GM21717 (cell line): ENCODE data around the gene FOXO3.
"Not testable (repeated sequence)": the region's sequence is repeated elsewhere in the genome, so short reads cannot be mapped to it uniquely, and the experiment has no call there.

ENCODE experiments used
- ATAC-seq: cut with Tn5 transposase; IDR thresholded peaks from one replicate; pipeline ENCODE4 v1.9.1; 2021; ENCODE audit warnings: mild to moderate bottlenecking, moderate library complexity; ENCODE audit not compliant: unreplicated experiment

The FOXO3 gene

DNA sequence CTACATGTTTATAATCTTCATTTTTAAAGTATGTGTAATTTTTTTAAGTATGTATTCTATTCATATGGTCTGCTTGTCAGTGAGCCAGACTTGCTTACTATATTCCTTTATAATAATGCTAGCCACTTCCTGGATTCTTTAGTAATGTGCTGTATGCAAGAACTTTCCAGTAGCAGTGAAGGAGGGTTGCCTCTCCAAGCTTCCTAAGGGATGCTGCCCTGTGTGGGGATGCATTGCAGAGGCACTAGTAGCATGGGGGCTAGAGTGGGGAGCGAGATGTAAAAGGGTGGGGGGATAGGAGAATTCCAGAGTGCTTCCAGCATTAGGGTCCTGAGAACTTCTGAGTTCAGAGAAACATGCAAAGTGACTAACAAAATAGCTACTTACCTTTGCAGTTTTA lies 121.0 kb downstream of the FOXO3 start:
- ATAC-seq: not testable (repeated sequence)

DNA sequence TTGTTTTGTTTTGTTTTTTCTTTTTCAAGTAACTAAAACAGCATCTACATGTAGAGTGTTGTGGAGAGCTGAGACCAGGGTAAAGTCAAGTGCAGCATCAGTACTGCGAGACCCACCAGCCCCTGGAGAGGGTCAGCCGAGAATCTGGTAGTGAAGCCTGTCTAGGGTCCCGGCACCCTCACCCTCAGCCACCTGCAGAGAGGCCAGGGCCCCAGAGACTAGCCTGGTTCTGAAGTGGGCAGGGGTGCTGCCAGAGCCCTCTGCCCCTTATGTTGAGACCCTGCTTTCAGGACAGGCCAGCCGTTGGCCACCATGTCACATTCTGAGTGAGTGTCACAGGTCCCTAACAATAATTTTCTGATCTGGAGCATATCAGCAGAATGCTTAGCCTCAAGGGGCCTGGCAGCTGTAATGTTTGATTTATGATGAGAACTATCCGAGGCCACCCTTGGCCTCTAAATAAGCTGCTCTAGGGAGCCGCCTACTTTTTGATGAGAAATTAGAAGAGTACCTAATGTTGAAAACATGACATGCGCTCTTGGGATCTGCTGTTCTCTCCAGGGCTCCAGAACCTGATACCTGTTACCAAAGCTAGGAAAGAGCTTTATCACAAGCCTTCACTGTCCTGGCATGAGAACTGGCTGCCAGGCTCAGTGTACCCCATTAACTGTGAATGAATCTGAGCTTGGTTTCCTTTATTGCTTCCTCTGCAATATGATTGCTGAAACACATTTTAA lies 121.8 kb downstream of the FOXO3 start:
- not testable (repeated sequence) for ATAC-seq

DNA sequence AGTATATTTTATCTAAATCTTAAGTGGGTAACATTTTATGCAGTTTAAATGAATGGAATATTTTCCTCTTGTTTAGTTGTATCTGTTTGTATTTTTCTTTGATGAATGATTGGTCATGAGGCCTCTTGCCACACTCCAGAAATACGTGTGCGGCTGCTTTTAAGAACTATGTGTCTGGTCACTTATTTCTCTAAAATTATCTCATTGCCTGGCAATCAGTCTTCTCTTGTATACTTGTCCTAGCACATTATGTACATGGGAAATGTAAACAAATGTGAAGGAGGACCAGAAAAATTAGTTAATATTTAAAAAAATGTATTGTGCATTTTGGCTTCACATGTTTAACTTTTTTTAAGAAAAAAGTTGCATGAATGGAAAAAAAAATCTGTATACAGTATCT lies 123.3 kb downstream of the FOXO3 start:
- not testable (repeated sequence) for ATAC-seq

DNA sequence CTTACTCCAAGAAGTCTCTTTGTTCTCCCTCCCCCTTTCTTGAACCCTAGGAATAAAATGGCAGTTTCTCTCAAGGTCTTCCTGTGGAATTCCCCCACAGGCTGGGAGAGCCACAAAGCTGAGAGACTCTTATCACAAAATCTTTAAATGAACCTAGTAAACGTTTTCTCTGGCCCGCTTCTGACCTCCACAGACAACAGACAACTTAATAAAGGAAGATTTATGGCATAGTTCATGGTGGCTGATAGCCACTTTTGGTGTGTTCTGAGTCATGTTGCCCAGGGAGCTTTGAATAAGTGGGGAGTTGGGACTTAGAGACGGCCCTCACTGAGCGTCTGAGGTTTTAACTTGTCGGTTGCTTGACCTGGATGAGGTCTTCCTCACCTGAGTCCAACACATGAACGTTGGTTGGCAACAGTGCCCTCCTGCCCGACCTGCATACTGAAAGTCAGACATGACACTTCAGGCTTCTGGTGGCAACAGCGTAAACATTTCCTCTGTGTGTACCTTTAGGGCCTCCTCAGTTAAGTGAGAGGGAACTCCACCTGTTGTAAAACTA lies 124.1 kb downstream of the FOXO3 start:
- ATAC-seq: no peak

DNA sequence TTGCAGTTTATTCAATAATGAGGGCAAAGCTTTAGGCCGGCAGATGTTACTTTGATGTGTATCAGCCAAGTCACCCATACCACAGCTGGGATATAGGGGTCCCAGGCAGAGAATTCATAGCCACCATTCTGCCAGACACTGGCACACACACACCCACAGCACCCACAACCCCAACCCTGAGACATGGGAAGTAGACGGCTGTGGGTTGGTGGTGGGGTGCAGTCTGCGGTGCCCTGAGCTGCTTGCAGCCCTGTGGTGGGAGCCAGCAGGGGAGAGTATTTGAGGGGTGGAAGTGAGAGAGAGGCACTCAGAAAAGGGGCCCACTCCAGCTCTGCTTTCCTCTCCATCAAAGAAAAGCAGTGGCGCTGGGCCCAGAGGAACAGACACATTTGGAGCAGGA lies 125.3 kb downstream of the FOXO3 start:
- ATAC-seq: no peak

DNA sequence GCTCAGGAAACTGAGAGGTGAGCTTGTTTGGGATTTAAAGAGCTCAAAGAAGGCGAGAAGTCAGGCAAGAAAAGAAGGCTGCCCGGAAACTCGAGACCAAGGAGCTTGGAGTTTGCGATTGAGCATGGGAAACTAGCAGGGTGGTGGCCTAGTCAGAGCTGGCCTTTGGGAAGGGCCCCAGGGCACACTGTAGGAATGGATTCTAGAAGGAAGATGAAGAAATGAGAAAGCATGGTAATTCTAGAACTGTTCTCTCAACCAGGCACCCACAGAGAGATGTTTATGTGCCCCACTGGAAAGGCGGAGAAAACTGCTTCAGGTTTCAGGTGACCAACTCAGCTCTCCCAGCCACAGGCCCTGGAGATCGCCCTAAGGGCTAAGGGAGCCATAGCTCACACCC lies 126.2 kb downstream of the FOXO3 start:
- no peak for ATAC-seq

DNA sequence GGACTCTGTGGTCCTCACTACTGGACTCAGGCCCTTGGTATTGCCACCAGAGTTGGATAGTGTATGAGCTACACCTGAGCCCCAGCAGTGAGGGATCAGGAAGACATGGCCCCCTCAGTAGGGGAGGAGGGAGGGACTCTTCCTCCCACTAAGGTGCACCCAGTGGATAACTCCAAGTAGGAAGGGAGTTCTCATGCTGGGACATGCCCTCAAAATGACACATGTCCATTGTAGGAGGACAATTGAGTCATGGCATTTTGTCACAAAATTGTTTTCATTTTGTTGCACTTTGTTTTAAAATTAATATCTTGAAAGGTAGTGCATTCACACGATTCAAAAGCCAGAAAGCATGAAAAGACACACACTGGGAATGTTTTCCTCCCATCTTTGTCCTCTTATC lies 127.2 kb downstream of the FOXO3 start:
- ATAC-seq: no peak

DNA sequence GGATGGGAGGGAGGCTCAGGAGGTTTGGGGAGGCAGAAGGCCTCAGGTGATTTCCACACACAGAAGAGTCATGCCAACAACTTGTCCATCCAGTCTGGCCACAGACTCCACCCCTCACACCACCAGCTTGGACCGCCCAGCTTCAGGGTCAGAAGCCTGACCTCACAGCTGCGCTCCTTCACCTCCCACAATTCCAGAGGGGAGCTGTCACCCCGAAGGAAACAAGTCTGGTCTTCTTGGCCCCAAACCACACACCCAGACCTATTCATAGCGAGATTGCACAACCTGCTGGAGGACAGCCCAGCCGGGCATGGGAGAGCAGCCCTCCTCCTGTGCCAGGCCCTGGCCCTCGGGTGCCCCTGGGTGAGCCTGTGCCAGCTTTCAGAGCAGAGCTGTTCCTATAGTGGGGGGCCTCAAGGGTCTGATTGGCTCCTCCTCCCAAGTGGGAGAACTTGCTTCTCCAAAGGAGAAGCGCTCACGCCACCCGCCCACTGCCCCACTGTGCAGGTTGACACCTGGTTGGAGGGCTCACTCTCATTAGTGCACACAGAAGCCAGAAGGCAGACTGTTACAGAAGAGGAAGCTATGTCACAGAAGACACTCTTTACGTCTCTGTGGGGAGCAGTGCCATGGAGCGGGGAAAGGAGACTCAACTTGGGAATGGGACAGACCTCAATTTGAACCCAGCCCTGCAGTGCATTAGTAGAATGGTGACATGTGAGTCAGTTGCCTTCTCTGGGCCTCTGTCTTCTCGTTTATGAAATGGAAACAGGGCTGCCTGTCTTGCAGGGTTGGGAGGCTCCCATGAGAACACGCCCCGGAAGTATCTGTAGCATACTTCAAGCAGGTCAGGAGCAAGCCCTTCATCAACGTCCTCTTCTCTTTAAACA lies 128.8 kb downstream of the FOXO3 start:
- ATAC-seq: no peak

DNA sequence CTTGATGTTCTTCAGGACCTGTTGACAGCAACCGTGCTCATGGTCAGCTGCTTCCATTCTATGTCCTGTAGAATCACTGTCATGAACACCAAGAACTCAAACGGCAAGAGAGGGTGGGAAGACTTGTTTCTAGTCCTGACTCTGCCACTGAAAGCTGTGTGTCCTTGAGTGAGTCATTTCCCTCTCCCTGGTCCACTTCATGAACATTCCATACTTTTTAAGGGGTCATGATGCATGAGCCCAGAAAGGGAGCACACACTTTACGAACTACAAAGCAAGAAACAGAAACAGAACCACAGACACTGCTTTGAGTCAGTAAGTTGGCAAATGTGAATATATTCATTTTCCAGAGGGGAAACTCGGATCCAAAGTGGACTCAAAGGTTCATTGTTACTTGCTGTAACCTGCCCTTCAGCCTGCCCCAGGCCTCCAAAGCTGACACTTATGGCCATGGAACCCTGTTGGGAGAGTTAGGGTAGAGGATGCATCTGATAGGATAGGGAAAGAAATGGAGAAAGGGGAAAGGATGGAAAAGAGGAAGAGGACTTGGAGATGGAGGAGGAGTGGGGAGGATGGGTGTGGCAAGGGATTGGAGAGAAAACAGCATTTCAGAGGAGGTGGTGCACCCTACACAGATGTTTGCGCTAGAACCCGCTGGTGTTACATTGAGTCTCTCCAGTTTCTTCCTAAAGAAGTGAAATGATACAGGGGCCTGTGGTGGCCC lies 129.8 kb downstream of the FOXO3 start:
- ATAC-seq: no peak

DNA sequence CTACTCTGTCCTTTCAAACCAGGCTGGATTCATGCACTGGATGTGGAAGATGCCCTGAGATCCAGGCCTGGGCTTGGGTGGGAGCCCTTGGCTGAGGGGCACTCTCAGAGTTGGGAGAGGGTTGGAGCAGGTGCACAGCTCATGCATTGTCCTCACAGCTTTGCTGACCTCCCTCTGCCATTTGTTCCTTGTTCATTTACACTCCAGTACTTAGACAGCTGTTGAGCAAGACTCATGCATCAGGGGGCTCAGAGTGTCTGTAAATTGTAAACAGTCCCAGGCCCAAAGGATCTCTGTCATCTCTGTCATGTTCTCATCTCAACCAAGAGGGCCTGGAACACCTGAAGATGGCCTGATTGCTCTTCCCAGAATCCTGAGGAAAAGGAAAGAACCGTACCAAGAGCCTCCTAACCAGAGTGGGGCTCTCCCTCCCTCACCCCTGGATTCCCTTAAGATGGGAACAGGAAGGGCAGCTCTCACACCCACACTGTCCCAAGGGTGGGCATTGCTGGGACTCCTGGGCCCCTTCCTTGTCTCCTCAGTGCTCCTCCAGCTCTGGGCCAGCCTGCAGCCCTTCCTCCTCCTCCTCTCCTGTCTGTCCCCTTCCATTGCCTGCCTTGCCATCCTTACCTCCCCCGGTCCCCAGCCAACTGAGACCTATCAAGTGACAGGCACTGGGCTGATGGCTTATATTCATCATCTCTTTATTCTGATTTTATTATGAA lies 132.9 kb downstream of the FOXO3 start:
- no peak for ATAC-seq

DNA sequence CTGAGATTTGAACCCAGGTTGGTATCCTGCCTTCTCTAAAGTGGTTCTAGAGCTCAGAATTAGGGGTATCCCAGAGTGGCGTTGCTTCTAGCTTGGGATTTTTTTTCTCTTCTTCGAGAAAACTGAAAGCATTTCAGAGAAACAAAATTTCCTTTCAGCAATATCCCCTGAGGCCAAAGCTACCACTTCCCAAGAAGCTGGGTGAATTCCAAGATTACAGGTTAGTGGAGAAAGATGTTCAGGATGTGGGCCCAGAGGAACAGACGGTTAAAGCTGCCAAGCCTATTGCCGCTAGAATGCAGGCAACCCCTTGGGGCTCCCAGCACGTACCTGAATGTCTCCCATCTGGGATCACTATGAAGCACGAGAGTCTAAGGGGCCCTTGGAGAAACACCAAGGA lies 134.1 kb downstream of the FOXO3 start:
- ATAC-seq: no peak

DNA sequence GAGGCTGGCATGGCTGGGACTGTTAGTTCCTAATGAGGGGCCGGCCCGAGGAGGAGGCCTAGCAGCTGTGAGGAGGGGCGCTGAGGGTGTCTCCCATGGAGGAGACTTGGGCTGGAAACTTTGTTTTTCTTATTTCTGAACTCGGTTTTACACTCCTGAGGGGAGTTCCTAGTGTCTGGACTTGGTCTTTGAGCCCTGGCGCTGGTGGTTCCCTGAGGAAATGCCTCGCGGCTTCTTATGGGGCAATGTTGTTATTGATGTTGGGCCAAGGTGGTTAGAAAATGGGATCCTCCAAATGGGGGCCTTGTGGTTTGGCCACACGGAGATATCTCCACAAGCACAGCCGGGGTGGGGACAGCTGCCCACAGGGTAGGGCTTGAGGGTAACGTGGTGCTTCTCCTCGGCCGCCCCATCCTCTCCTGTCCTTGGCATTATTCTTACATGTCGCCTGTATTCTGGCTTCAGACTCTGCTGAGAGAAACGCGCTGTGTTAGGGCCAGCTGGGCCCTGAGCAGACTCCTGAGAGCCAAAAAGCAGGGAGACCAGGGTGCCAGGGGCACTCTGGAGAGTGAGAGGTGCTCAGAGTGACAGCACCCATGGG lies 136.9 kb downstream of the FOXO3 start:
- ATAC-seq: no peak

DNA sequence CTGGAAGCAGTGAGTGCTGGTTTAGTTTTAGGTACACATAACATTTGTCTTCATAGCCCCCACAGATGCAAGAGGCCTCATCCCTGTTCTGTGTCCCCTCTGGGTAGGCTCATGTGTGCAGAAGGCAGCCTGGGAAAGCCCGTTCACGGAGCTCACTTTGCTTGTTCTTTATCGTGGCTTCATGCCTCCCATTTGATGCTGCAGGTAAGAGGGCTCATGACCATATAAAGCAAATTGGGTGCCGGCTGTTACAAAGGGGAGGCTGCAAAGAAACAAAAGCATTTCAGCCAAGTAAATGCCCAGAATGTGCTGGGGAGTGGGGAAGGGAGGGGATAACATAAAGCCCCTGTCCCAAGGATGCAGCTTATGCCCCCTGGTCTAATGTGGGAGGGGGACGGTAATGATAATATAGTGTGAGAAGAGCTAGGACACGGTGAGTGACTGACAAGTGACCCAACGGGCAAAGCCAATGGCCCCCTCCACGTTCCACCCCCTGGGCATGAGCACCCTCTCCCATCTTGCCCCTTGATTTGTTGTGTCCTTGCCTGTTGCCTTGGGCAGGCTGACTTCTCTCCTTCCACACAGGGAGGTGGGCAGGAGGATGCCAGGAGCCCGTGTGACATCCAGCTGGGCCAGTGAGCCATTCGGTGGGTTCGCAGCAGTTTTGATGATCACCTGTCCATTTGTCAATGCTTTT lies 138.0 kb downstream of the FOXO3 start:
- no peak for ATAC-seq

DNA sequence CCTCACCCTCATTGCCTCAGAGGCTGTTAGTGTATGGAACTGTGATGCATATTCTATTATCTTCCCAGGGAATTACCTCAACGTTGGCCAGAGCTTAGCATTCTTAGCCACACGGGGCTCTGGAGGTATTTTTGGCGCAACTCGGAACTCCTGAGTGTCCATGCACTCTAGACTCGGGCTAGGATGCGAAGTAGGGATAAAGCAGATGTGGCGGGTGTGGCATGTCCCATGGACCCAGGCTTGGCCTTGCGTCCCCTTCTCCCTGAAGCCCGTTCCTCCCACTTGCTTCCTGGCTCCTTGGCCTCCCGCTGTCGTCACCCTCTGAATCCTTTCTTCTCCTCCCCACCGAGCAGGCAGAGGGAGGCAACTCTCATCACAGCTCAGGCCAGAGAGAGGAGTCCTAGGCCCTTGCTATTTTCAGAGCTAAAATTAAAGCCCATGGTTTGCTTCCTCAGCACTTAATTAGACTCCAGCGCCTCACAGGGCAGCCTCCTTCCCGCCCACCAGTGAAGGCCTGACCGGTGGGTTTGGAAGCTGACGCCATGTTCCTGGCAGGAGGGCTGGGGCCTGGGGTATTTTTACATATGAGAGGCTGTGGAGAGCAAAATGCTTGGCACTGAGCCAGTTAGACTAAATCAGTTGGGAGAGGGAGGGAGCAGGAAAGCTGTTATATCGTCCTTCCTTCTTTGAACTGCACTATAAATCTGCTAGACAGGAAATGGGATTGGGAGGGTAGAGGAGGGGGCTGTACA lies 138.7 kb downstream of the FOXO3 start:
- no peak for ATAC-seq

DNA sequence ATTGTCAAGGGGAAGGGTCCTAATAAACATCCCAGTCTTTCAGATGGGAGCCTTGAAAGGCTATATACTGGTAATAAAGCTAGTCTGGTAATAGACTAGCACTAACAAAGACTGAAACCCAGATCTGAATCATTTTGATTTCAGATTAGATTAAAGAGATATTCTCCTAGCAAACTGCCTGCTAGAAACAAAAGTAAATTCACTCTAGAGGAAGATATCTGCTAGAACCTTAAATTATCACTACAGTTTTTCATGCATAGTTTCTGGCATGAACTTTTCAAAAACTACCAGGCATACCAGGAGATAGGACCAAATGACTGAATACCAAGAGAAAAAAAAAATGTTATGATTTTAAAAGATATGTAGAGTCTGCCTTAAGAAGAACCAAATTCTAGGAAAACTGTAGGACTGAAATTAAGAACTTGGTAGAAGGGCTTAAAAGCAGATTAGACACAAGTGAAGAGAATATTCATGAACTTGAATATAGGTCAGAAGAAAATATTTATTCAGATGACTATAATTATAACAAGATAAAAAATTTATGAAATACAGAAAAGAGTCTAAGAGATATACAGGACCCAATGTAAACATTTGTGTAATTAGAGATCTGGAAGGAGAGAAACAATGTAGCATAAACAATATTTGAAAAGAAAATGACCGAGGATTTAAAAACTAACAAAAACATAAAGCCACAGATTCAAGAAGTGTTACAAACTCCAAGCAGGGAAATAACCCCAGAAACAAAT lies 141.6 kb downstream of the FOXO3 start:
- ATAC-seq: no peak

DNA sequence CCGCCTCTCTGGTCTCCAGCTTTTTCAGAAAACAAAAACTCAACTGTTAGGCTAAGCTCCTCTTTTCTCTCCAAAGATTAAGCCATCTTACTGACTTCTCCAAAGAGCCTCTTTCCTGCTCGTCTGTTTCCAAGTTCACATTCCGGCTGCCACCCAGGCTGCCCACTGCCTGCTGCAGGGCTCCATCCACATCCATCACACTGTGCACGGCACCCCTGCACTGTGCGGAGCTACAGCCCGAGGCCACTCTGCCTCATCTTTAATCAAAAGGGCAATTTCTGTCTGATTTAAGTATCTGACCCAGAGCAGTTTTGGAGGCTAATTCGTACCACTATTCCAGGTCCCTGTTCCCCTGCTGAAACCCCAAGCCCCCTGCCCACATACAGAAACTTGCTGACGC lies 145.9 kb downstream of the FOXO3 start:
- no peak for ATAC-seq

DNA sequence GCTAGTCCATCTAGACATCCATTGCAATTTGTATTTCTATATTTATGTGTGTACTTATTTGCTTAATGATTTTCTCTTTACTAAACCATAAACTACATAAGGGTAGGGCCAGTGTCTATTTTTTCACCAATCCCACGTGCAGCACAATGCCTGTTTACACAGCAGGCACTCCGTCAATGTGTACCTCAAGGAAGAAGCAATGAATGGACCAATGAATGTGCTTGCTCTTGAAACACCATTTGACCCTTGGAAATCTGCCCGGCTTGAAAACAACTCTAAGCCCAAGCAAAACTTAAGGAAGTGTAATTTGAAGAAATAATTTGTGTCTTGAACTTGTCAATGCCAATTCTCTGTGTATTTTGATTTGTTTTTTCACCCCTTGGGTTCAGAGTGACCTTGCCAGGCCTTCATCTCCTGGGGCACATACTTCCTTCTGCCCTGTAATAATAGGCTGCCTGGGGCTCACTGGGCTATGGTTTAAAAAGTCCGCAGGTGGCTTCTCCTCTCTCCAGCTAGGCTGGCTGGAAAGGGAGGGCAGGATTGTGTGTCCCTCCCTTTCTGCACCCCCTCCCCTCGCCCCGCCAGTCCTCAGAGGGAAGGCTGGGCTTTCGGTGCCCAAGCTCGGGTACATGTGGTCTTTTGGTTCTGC lies 146.7 kb downstream of the FOXO3 start:
- no peak for ATAC-seq

DNA sequence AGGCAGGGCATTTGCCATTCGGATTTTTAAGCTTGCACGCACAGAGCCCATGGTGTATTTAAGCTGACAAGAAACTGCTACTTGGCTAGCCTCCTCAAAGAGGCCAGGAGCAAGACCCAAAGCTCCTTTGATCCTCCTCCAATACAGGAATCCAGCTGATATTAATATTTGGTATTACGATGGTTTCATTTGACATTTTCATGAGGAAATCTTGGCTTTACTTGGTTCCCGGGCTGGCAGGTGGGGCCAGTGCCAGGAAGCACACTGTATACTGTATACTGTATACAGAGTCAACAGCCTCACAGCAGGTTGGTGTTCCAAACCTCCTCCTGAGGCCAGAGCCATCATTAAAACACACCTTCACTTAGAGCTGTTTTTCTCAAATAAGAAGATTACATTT lies 149.3 kb downstream of the FOXO3 start:
- no peak for ATAC-seq
